HUES6 (cell line): ENCODE results near the gene NR0B2.

Source experiments
- H3K27ac ChIP-seq: 2 replicates; pipeline ENCODE4 v1.7.0; 2013; ENCODE audit warnings: low read depth, mild to moderate bottlenecking, low read length, inconsistent platforms
- H3K27me3 ChIP-seq: 2 replicates; pipeline ENCODE4 v1.6.1; 2013; ENCODE audit warnings: low read length; ENCODE audit not compliant: control insufficient read depth, insufficient read depth
- H3K36me3 ChIP-seq: 2 replicates; pipeline ENCODE4 v1.6.1; 2013; ENCODE audit warnings: low read length; ENCODE audit not compliant: control insufficient read depth, insufficient read depth
- H3K4me1 ChIP-seq: 2 replicates; pipeline ENCODE4 v1.6.1; 2013; ENCODE audit warnings: low read length; ENCODE audit not compliant: control insufficient read depth, insufficient read depth
- H3K4me3 ChIP-seq: 2 replicates; pipeline ENCODE4 v1.5.1; 2013; ENCODE audit warnings: low read depth, low read length
- H3K9ac ChIP-seq: one replicate; pipeline ENCODE4 v1.6.1; 2013; ENCODE audit warnings: mild to moderate bottlenecking, low read length
- H3K9me3 ChIP-seq: 2 replicates; pipeline ENCODE4 v1.6.1; 2013; ENCODE audit warnings: low read depth, low read length; ENCODE audit not compliant: control insufficient read depth, insufficient read depth

NR0B2 gene

GRCh38 chr1:26910343-26911160 lies 3.2 kb downstream of the NR0B2 start:
- no peaks in the 10 kb centered on the region; the same call in 1 of the 2 replicates for H3K27me3 ChIP-seq
- no peaks in the 10 kb centered on the region for H3K9me3 ChIP-seq
- H3K27ac ChIP-seq, result no peak overlapping the region
- H3K4me3 ChIP-seq, result no peak overlapping the region
- no peaks in the 10 kb centered on the region for H3K4me1 ChIP-seq
- no peaks in the 10 kb centered on the region for H3K36me3 ChIP-seq
- no peak overlapping the region for H3K9ac ChIP-seq

- Histone ChIP-seq H3K4me3 (no peak overlapping the region), H3K9ac (no peak overlapping the region), H3K36me3 (no peaks in the 10 kb centered on the region), H3K4me1 (no peaks in the 10 kb centered on the region), H3K27ac (no peak overlapping the region), H3K9me3 (no peaks in the 10 kb centered on the region), H3K27me3 (no peaks in the 10 kb centered on the region; the same call in 1 of the 2 replicates)
These were observed 3.8 kb downstream of the NR0B2 start for GRCh38 chr1:26909951-26910342.

- Histone ChIP-seq H3K9ac (no peak overlapping the region), H3K27me3 (no peaks in the 10 kb centered on the region; the same call in 1 of the 2 replicates), H3K4me3 (no peak overlapping the region), H3K9me3 (no peaks in the 10 kb centered on the region), H3K36me3 (no peaks in the 10 kb centered on the region), H3K4me1 (no peaks in the 10 kb centered on the region), H3K27ac (no peak overlapping the region)
These were observed 6.5 kb downstream of the NR0B2 start for GRCh38 chr1:26907071-26907917.

GRCh38 chr1:26900815-26901511 lies 12.8 kb downstream of the NR0B2 start:
- Histone ChIP-seq H3K36me3 (peaks cover 14% of the 10 kb centered on the region), H3K4me3 (peak overlapping the region; percentile 89), H3K9me3 (no peaks in the 10 kb centered on the region), H3K4me1 (peaks cover 8% of the 10 kb centered on the region), H3K27me3 (no peaks in the 10 kb centered on the region), H3K27ac (peak overlapping the region; percentile 77; the same call in 1 of the 2 replicates), H3K9ac (peak overlapping the region; percentile 92)

- Histone ChIP-seq H3K27me3 (no peaks in the 10 kb centered on the region), H3K4me3 (peak within 1 kb of the TSS; percentile 89), H3K4me1 (peaks cover 8% of the 10 kb centered on the region), H3K36me3 (peaks cover 20% of the 10 kb centered on the region), H3K9ac (peak within 1 kb of the TSS; percentile 92), H3K9me3 (no peaks in the 10 kb centered on the region), H3K27ac (peak within 1 kb of the TSS; percentile 77)
These were observed 13.6 kb downstream of the NR0B2 start, which contains the start of gene GPATCH3 for GRCh38 chr1:26900001-26900814. Gene GPATCH3, minus strand, starts transcription at chr1:26900467. Its CDS starts 25 bp downstream, at chr1:26900442.

- Histone ChIP-seq H3K4me1 (peaks cover 8% of the 10 kb centered on the region), H3K4me3 (no peak overlapping the region), H3K27ac (no peak overlapping the region), H3K9ac (no peak overlapping the region), H3K9me3 (no peaks in the 10 kb centered on the region), H3K27me3 (no peaks in the 10 kb centered on the region), H3K36me3 (peaks cover 42% of the 10 kb centered on the region)
These were observed 16.4 kb downstream of the NR0B2 start for GRCh38 chr1:26897351-26897750.

GRCh38 chr1:26894263-26894662 lies 19.5 kb downstream of the NR0B2 start:
- peaks cover 6% of the 10 kb centered on the region for H3K4me1 ChIP-seq
- no peaks in the 10 kb centered on the region for H3K27me3 ChIP-seq
- no peak overlapping the region for H3K4me3 ChIP-seq
- H3K36me3 ChIP-seq, result peaks cover 46% of the 10 kb centered on the region
- H3K9ac ChIP-seq, result no peak overlapping the region
- no peaks in the 10 kb centered on the region for H3K9me3 ChIP-seq
- no peak overlapping the region for H3K27ac ChIP-seq

GRCh38 chr1:26890467-26890796 lies 23.3 kb downstream of the NR0B2 start:
- H3K4me1 ChIP-seq, result peaks cover 3% of the 10 kb centered on the region; the same call in 1 of the 2 replicates
- H3K4me3 ChIP-seq, result peak overlapping the region; percentile 95
- no peaks in the 10 kb centered on the region for H3K27me3 ChIP-seq
- H3K9ac ChIP-seq, result peak overlapping the region; percentile 89
- peak overlapping the region; percentile 80 for H3K27ac ChIP-seq
- H3K9me3 ChIP-seq, result no peaks in the 10 kb centered on the region
- H3K36me3 ChIP-seq, result peaks cover 54% of the 10 kb centered on the region

GRCh38 chr1:26889551-26890466 lies 24.0 kb downstream of the NR0B2 start, which contains the start of gene GPN2:
Gene GPN2, minus strand, starts transcription at chr1:26890283. Its CDS starts 187 bp downstream, at chr1:26890096.
- H3K4me1 ChIP-seq, result peaks cover 3% of the 10 kb centered on the region; the same call in 1 of the 2 replicates
- H3K36me3 ChIP-seq, result peaks cover 53% of the 10 kb centered on the region
- peak within 1 kb of the TSS; percentile 95 for H3K4me3 ChIP-seq
- H3K27ac ChIP-seq, result peak within 1 kb of the TSS; percentile 80
- no peaks in the 10 kb centered on the region for H3K27me3 ChIP-seq
- peak within 1 kb of the TSS; percentile 89 for H3K9ac ChIP-seq
- H3K9me3 ChIP-seq, result no peaks in the 10 kb centered on the region
